Caco-2 (cell line): ENCODE data around the gene C16orf54. TPM values are rescaled to one million over a fixed set of nuclear protein-coding genes. Genes with fewer than 3 reads are reported as not detected.

ENCODE experiments used
- BruUV-seq: library from RNA; stranded (reverse); fragments of 400-500 nt; replicated peaks from 2 replicates; lab custom pipeline; 2021; lab: Mats Ljungman, UMichigan
- CTCF ChIA-PET: fragments of 300-600 bp; sonication (Branson Sonifier 250); formaldehyde crosslinking; loops from one replicate; lab custom pipeline; 2022; ENCODE audit warnings: antibody characterized with exemption; lab: Charles Lee
- POLR2A ChIA-PET: fragments of 300-600 bp; sonication (Branson Sonifier 250); formaldehyde crosslinking; loops from one replicate; lab custom pipeline; 2022; ENCODE audit warnings: antibody characterized with exemption; lab: Charles Lee
- DNase-seq, 2 experiments: peaks; one replicate each; pipeline versions ENCODE4 v3.0.0 to v3.0.0-alpha.2; 2020 to 2022
- H3K27me3 ChIP-seq: replicated peaks from 2 replicates; pipeline ENCODE4 v1.6.0; 2011; ENCODE audit warnings: low read length; ENCODE audit not compliant: control insufficient read depth, insufficient read depth
- H3K36me3 ChIP-seq: 2 replicates; pipeline ENCODE4 v1.5.1; 2011; ENCODE audit warnings: low read length; ENCODE audit not compliant: control insufficient read depth, insufficient read depth
- H3K4me1 ChIP-seq: fragments of 250-450 bp; sonication (Bioruptor Pico); 2 replicates; pipeline ENCODE4 v1.5.1; 2020; ENCODE audit warnings: mild to moderate bottlenecking
- H3K4me3 ChIP-seq: 2 replicates; pipeline ENCODE4 v1.5.1; 2011; ENCODE audit warnings: low read depth, mild to moderate bottlenecking, control low read depth, low read length
- H3K9me3 ChIP-seq: fragments of 250-450 bp; sonication (Bioruptor Pico); 2 replicates; pipeline ENCODE4 v1.5.1; 2020; ENCODE audit warnings: mild to moderate bottlenecking, moderate library complexity
- H3K27ac Mint-ChIP-seq: one replicate; pipeline ENCODE4 v1.8.0; 2022; ENCODE audit warnings: mixed read lengths; ENCODE audit not compliant: unreplicated experiment
- H3K27me3 Mint-ChIP-seq: one replicate; pipeline ENCODE4 v1.8.0; 2022; ENCODE audit warnings: mixed read lengths; ENCODE audit not compliant: insufficient read depth, unreplicated experiment
- H3K36me3 Mint-ChIP-seq: one replicate; pipeline ENCODE4 v1.8.0; 2022; ENCODE audit warnings: mild to moderate bottlenecking, mixed read lengths; ENCODE audit not compliant: insufficient read depth, unreplicated experiment
- H3K4me1 Mint-ChIP-seq: one replicate; pipeline ENCODE4 v1.8.0; 2022; ENCODE audit warnings: low read depth, mixed read lengths; ENCODE audit not compliant: unreplicated experiment
- H3K4me3 Mint-ChIP-seq: one replicate; pipeline ENCODE4 v1.8.0; 2022; ENCODE audit warnings: mild to moderate bottlenecking, moderate library complexity, mixed read lengths; ENCODE audit not compliant: unreplicated experiment
- H3K9me3 Mint-ChIP-seq: one replicate; pipeline ENCODE4 v1.8.0; 2022; ENCODE audit warnings: mixed read lengths; ENCODE audit not compliant: unreplicated experiment
- CTCF ChIP-seq, 2 experiments: fragments of 200-600 bp in 1 of 2; IDR thresholded peaks; 1 replicate in 1 of 2; 2 replicates in 1 of 2; pipeline versions ENCODE4 v1.5.1 to v1.8.0; 2011 to 2022; ENCODE audit warnings: antibody characterized with exemption in 1 of 2, control low read depth in 1 of 2, inconsistent platforms in 1 of 2, low read depth in 1 of 2, low read length in 1 of 2, mild to moderate bottlenecking in 1 of 2, moderate library complexity in 1 of 2; ENCODE audit not compliant: insufficient read depth in 1 of 2, severe bottlenecking in 1 of 2, unreplicated experiment in 1 of 2
- intact Hi-C: fragments of 100-400 bp; cut with micrococcal nuclease; formaldehyde crosslinking; loops from one replicate; pipeline ENCODE4 v1.10.0; 2022; ENCODE audit not compliant: unreplicated experiment
- total RNA-seq: library from RNA; stranded (reverse); gene quantifications from 2 replicates; pipeline ENCODE4 v1.2.3, GENCODE V29; 2022

The C16orf54 gene
- total RNA-seq, 1 experiment from 2014 or later = not detected

GRCh38 chr16:29700253-29700987, 45.4 kb downstream of the C16orf54 start:
- no peak overlapping the region for H3K27ac Mint-ChIP-seq
- intact Hi-C loops = loop anchor here (1.0 to 5.0 kb wide), 4 partner anchors 10 to 320 kb away; partner anchors contain the start of genes KIF22 and MAZ
- no TSS peak for BruUV-seq

DNA sequence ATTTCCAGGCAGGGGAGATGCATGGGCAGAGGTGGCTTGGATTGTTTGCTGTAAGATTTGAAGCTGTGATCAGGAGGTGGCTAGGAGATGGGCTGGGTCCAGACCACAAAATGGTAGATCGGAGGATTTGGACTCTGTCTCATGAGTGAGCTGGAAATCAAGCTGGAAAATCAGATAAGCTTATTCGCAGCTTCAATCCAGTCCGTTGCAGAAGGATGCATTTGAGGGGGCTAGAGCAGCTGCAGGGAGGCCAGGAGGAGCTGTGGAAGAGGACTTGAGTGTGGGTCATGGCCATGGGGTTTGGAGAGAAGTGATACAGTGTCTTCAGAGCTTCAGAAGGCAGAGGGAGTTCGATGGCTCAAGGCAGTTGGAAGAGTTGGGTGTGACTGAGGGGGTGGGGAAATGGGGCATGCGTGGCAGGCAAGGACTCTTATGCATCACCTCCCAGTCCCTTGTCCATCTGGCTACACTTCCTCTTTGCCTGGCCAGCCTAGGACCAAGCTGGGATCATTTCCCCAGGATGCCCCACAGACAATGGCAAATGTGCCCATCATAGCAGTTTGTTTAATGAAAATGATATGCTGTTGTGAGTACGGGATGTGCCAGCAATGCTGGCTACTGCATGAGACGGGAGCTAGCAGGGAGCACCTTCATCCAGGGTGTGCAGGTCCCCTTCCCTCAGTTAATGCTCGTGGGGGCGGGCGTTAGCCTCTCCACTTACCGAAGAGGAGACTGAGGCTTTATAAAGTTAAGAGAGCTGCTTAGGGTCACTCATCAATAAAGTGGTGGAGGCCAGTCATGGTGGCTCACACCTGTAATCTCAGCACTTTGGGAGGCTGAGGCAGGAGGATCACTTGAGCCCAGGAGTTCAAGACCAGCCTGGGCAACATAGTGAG, 46.2 kb downstream of the C16orf54 start:
- no peaks in the 10 kb centered on the region for H3K9me3 ChIP-seq
- H3K27ac Mint-ChIP-seq = no peak overlapping the region
- ChIA-PET CTCF (interaction anchor here (0.5 to 1.6 kb wide), 16 partner anchors 8 to 311 kb away, joined by 3 to 15 read pairs (median 4); partner anchors contain the start of genes ASPHD1, DOC2A, KIF22 and PAGR1), POLR2A (interaction anchor here (0.5 to 1.5 kb wide), 5 partner anchors 20 to 105 kb away, joined by 3 to 7 read pairs (median 5); partner anchors contain the start of genes KIF22 and QPRT)
- no peaks in the 10 kb centered on the region for H3K4me1 Mint-ChIP-seq
- BruUV-seq = no TSS peak
- no peak overlapping the region for H3K4me3 Mint-ChIP-seq
- no peak overlapping the region for H3K4me3 ChIP-seq
- DNase-seq = peak in 1 of 2 experiments; percentile 19
- 0 out of 2 replicates have a peak, but pooled peaks cover 1% of the 10 kb centered on the region for H3K36me3 ChIP-seq
- H3K36me3 Mint-ChIP-seq = peaks cover 56% of the 10 kb centered on the region
- H3K4me1 ChIP-seq = 0 out of 2 replicates have a peak, but pooled peaks cover 2% of the 10 kb centered on the region
- intact Hi-C loops = loop anchor here (1.0 to 5.0 kb wide), 4 partner anchors 11 to 321 kb away; partner anchors contain the start of genes KIF22 and MAZ
- H3K27me3 Mint-ChIP-seq = no peaks in the 10 kb centered on the region
- no peak for TF ChIP-seq CTCF (IDR thresholded peaks at IDR 0.05; ENCODE audit: insufficient read depth in 1 of 2, low read depth in 1 of 2, low read length in 1 of 2, severe bottlenecking in 1 of 2, unreplicated experiment in 1 of 2)
- H3K9me3 Mint-ChIP-seq = no peaks in the 10 kb centered on the region
- H3K27me3 ChIP-seq = no peaks in the 10 kb centered on the region

More at GRCh38 chr16:29700253-29700987, 45.4 kb downstream of the C16orf54 start:
- Histone ChIP-seq H3K27me3 (no peaks in the 10 kb centered on the region), H3K9me3 (no peaks in the 10 kb centered on the region), H3K4me1 (0 out of 2 replicates have a peak, but pooled peaks cover 2% of the 10 kb centered on the region), H3K4me3 (no peak overlapping the region), H3K36me3 (no peaks in the 10 kb centered on the region)
- peak; percentile 77 to 89 for TF ChIP-seq CTCF (IDR thresholded peaks at IDR 0.05; ENCODE audit: insufficient read depth in 1 of 2, low read depth in 1 of 2, low read length in 1 of 2, severe bottlenecking in 1 of 2, unreplicated experiment in 1 of 2)
- CTCF ChIA-PET = interaction anchor here (0.6 to 1.6 kb wide), 14 partner anchors 9 to 310 kb away, joined by 3 to 15 read pairs (median 4); partner anchors contain the start of genes DOC2A, KIF22, PAGR1 and SEZ6L2
- Mint-ChIP-seq H3K4me1 (no peaks in the 10 kb centered on the region), H3K4me3 (no peak overlapping the region), H3K27me3 (no peaks in the 10 kb centered on the region), H3K36me3 (peaks cover 47% of the 10 kb centered on the region), H3K9me3 (no peaks in the 10 kb centered on the region)
- POLR2A ChIA-PET = interaction anchor here (0.6 to 1.5 kb wide), 4 partner anchors 21 to 104 kb away, joined by 3 to 6 read pairs (median 4); partner anchors contain the start of gene KIF22
- peak; percentile 76 to 81 for DNase-seq
